HG03457 (cell line): ENCODE data around the gene STRA8.
A peak's percentile ranks its signal among the peaks of the same experiment; 100 is the strongest.

Experiments
- ATAC-seq: cut with Tn5 transposase; IDR thresholded peaks from one replicate; pipeline ENCODE4 v1.9.1; 2021; ENCODE audit warnings: moderate number of reproducible peaks; ENCODE audit not compliant: unreplicated experiment

STRA8 gene

GRCh38 chr7:135235841-135236240 lies 2.2 kb downstream of the STRA8 start:
- ATAC-seq, result no peak

GRCh38 chr7:135236727-135237126 lies 3.1 kb downstream of the STRA8 start:
- peak; percentile 83 for ATAC-seq

GRCh38 chr7:135238112-135238744 lies 4.6 kb downstream of the STRA8 start:
- ATAC-seq, result no peak

DNA sequence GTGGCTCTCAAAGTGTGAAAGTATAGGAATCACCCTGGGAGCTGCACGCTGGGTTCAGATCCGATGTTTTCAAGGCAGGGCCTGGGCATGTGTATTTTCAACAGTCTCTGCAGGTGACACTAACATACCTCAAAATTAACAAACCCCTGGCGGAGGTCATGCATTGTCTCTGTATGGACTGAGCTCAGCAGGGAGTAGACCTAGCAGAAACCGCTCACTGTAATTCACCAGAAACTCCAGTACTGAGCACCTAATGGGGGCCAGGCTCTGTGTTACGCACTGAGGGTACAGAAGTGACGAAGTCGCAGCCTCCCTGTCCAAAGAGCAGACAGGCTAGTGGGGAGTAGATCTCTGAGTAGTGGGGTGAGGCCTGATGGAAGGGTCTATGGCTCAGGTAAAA lies 5.6 kb downstream of the STRA8 start:
- no peak for ATAC-seq

DNA sequence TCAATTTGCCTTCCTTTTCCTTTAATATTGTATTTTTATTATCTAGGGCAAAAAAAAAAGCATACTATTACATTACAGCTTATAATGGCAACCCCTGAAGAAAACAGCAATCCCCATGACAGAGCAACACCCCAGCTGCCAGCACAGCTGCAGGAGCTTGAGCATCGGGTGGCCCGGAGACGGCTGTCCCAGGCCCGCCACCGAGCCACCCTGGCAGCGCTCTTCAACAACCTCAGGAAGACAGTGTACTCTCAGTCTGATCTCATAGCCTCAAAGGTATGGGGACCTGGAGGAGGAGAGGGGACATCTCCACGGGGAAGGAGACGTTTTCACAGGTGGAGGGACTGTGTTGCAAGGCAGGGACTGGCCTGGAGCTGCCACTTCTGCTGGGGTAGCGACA lies 6.8 kb downstream of the STRA8 start:
- ATAC-seq, result no peak

DNA sequence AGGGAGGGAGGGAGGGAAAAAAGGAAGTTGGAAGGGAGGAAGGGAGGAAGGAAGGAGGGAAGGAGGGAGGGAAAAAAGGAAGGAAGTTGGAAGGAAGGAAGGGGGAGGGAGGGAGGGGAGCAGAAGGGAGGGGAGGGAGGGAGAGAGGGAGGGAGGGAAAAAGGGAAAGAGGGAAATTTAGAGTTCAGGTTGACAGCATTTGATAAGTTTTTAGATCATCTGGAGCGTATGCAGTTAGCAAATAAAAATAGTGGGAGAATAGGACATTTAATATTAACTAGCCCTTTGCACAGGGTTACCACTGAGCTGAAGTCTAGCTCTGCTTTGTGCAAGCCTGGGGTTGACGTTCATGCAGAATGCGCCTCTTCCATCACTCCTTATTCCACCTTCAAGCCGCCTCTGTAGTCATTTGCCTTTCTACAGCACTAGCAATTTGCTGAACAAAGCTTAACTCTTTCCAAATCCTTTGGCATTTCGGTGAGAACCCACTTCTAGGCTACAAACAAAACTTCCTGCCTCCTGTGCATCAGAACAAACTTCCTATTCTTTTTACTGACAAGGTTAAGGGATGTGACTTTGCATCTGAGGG lies 8.6 kb downstream of the STRA8 start:
- no peak for ATAC-seq

DNA sequence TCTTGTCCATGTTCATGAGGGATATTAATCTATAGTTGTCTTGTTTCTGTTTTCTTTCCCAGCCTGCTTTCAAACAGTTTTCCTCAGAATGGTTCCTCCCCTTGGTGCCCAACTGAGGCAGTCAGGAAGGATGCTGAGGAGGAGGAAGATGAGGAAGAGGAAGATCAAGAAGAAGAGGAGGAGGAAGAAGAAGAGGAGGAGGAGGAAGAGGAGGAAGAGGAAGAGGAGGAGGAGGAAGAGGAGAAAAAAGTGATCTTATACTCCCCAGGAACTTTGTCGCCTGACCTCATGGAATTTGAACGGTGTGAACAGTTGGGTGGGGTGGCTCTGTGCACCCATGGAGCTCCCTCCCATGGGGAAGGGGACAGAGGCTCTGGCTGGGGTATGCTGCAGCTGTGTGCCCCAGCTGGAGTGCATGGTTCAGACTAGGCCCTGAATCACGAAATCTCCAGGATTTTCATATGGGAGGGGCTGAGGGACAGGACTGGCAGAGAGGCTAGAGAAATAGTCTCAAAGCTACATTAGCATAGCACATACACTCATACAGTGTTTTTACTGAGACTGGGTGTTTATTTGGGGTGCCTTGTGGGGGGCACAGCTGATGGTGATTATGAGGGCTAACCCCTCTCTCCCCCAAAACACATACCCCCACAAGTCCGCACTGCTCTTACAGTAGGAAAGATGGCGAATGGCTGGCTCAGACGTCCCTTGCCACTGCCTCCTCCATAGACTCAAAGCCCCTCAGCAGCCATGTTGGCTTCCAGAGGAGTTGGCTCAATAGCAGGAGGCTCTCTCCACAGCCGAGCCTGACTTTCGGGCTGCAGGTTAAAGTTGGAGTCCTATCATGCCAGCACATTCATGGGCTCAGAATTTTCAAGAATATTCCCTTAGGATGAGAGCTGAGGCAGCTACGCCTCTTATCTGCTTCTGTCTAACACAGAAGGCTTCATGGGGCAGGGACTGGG lies 11.9 kb downstream of the STRA8 start:
- ATAC-seq, result no peak

DNA sequence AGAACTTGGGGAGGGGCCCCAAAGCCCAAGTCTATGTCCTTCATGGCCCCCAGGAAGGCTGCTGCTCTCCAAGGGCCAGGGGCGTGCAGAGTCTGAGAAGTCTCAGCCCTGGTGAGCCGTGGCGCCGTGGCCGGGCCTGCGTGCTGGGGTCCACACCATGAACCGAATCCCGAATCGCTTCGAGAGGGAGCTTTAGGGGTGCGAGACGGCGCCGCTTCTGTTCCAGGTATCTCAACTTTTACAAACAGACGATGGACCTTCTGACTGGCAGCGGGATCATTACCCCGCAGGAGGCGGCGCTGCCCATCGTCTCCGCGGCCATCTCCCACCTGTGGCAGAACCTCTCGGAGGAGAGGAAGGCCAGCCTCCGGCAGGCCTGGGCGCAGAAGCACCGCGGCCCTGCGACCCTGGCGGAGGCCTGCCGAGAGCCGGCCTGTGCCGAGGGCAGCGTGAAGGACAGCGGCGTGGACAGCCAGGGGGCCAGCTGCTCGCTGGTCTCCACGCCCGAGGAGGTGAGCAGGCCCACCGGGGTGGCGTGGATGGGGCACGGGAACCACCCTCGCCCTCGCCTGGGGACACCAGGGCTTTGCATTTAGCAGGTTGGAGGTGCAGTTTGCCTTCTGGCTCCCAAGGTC lies 12.7 kb downstream of the STRA8 start:
- no peak for ATAC-seq

GRCh38 chr7:135247746-135248471 lies 14.3 kb downstream of the STRA8 start:
- ATAC-seq, result no peak

GRCh38 chr7:135248546-135248945 lies 14.9 kb downstream of the STRA8 start:
- no peak for ATAC-seq

GRCh38 chr7:135251496-135252391 lies 18.1 kb downstream of the STRA8 start:
- ATAC-seq, result no peak

DNA sequence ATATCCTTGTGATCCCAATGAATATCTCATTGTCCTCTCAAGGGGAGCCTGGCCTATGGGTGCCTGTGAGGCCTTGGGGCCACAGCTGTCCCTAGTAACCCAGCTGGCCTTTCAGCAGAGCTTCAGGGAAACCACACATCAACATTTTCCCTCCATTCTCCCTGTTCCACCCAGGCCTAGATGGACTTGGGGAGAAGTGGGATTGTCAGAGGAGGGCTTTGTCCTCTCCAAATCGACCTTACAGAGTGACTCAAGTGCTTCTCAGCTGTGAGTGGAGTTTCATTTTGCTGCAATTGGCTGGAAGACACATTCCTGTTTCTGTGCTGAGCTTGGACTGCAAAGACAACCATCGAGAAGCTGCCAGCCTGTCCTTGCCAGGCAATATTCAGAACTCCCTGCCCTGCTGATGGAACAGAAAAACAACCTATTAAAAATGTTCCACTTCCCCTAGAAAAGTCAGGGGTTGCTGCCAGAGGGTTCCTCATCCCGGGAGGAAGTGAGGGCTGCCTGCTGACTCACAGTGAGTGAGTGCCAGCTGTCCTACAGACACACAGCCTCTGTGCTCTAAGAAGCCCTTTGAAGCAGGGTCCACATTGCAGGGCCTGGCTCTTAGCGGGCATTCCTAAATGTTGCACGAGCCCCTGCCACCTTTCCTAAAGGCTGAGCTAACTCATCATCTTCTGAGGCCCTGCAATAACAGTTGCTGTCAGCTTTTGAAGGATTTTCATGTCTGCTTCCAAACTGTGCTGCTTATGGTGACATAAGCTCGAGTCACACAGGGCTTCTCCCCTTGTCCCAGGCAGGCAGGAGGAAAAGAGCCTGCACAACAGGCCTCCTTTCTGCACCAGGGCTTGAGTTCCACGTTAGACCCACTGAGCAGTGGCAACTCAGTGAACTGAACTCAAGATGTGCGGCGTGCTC lies 20.5 kb downstream of the STRA8 start:
- ATAC-seq, result no peak

DNA sequence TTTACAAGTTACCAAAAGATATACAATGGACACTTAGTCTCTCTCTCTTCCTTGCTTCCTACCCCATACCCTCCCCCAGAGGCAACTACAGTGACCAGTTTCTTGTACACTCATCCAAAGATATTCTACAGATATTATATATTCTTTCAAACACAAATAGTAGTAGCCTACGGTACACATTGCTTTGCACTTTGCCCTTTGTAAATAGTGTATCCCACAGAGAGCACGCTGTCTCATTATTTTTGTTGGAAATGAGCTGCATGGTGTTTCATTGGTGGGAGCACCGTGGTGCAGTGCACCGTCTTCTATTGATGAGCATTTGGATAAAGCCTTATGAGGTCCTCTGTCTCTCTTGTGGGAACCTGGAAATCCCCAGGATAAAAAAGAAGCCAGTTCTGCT lies 24.2 kb downstream of the STRA8 start:
- no peak for ATAC-seq

- no peak for ATAC-seq
Observed at GRCh38 chr7:135258585-135258984, 24.9 kb downstream of the STRA8 start.

DNA sequence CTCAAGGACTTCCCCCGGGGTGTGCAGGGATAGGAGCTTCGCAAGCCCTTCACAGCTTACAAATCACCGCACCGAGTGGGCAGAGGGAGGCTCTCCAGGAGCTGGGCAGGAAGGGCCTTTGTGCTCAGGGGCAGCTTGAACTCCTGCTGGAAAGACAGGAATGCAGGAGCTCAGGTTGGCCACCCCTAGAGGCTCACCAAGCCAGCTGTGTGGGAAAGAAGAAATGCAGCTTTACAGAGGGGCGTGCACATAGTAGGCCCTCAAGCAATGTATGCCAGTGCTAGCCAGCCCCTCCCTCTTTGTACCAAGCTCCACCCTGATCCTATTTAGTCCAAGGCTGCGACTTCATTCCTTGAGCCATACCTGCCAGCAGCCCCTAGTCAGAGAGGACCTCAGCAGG lies 26.1 kb downstream of the STRA8 start:
- no peak for ATAC-seq

DNA sequence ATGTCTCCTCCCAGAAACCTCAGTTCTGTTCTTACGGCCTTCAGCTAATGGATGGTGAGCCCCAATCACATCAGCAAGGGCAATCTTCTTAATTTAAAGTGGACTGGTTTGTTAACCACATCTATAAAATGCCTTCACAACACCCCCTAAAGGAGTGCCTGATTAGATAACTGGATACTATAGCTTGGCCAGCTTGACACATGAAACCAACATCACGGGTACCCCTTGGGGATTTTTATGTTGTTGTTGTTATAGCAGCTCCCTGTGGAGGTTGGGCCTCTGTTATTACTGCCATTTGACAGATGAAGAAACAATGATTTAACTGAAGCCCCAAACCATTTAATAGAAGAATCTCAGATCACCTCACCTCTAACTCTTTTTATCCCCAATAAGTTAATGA lies 26.8 kb downstream of the STRA8 start:
- no peak for ATAC-seq

- no peak for ATAC-seq
Observed at GRCh38 chr7:135260930-135261721, 27.5 kb downstream of the STRA8 start.
